Cerebellar nuclear complex (tissue), 1 donor: ENCODE data around the gene MIOX.

ENCODE experiments used
- DNase-seq, 2 experiments: peaks; one replicate each; lab custom pipeline; 2025; lab: John Stamatoyannopoulos, UW

Gene MIOX

DNA sequence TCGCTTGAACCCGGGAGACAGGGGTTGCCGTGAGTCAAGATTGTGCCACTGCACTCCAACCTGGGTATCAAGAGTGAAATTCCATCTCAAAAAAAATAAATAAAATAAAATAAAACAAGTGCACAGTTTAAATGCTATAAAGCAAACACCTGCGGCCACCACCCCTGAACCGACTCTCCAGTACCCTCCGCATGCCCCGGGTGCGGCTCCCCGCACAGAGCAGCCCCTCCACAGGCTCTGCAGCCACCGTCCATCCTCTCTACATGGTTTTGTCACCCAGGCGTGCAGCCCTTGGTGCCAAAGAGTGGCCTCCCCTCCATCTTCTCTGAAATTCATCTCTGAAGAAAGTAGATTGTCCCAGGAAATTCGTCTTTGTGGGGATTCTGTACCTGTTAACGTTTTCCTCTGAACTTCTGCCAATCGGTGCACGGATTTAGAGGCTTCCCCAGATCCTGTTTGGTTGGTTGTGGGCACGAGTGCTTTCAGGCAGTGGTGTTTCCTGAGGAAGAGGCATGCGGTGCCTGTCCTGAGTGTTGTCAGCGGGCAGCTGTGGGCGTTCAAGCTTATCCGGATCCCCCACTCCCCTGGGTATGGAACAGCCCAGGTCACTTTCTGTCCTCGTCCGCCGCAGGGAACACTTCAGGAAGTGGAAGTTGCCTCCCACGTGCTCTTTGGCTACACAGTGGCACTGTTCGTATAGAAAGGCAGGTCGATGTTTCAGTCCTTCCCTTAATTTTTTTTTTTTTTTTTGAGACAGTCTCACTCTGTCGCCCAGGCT lies 4.1 kb downstream of the MIOX start:
- no peak for DNase-seq

DNA sequence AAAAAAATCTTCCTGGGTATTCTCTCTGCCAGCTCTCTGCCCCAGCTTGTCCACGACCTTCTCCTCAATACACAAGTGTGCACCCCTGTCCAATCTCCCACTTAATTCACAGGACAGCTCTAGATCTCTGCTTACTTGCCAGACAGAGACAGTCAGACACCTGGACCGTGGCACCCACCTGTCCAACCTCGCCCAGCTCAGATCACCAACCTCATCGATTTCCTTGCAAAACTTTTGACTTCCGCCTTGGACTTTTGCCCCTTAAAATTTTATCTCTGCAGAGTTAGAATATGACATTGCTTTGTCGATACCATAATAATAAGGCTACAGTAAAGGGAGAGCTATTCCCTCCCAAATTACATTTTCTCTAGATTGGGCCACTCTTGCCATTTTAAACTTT lies 10.4 kb downstream of the MIOX start:
- no peak for DNase-seq

GRCh38 chr22:50498322-50498890 lies 11.7 kb downstream of the MIOX start:
- DNase-seq = peak in 1 of 2 experiments; percentile 39

GRCh38 chr22:50500452-50500851 lies 13.8 kb downstream of the MIOX start:
- DNase-seq = no peak

DNA sequence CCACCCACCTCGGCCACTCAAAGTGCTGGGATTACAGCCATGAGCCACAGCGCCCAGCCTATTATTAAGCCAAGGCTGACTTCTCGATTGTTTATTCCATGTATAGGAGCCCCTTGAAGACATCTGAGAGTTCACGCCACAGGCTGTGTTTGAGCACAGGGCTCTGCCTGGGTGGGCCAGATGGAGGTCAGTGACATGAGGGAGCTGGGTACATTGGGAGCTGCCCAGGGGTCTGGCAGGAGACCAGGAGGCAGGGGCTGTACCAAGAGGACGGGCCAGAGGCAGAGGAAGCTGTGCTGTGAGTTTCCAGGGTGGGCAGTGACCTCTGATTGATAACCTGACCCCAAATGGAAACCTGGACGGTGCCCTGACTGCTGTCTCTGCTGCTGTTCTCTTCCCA lies 15.4 kb downstream of the MIOX start:
- DNase-seq = no peak

GRCh38 chr22:50502628-50503474 lies 16.2 kb downstream of the MIOX start:
- DNase-seq = no peak

- no peak for DNase-seq
These were observed 17.0 kb downstream of the MIOX start for GRCh38 chr22:50503475-50504145.

DNA sequence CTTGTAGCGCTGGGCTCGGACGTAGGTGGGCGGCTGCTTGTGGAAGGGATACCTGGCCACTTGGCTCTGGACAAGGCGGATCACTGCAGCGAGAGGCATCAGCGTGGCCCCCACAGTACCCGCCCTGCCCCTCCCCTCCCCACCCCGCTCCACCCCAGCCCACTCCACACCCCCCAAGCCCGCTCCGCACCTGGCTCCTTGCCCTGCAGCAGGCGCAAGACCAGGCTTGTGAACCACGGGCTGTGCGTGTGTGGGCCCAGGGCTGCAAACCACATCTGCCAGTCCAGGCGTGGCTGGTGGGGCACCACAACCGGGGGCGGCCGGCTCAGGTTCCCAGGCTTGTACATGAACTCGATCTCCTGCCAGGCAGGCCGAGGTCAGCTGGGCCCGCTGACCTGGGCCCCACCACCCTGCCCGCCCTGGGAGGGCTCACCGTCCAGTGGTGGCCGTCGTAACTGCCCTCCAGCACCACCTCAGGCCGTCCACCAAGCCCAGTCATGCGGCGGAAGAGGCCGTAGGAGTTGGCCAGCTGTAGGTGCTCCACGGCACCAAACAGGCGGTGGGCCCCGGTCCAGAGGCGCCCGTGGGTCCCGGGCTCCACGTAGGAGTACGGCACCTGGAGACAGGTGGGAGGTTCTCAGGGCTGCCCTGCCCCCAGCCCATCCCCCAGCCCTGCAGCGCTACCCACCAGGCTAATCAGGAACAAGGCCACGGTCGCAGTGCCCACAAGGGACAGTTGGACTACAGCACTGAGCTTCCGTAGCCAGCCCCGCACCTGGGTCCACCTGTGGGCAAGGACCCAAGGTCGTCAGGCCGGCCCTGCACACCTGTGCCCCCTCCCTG lies 17.9 kb downstream of the MIOX start:
- no peak for DNase-seq

DNA sequence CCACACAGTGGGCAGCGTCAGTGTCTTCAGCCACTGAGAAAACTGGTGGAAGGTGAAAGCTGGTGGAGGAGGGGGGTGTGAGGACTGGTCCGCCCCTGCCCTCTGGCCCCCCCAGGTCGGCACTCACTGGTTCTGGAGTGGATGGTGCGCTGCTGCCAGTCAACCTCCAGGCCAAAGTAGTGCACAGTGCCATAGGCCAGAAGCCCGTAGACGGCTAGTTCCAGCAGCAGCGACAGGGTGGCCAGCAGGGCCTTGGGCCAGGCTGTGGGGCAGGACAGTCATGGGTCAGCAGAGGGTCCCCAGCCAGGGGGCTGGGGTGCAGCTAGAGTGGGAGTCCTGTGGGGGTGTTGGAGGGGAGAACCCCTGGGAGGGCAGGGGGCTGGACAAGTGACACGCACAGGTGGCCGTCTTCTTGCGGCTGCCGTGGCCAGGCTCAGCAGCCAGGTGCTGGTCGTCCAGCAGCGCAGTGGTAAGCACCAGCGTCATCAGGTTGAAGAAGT lies 18.7 kb downstream of the MIOX start:
- DNase-seq = no peak

GRCh38 chr22:50505776-50506610 lies 19.3 kb downstream of the MIOX start:
- no peak for DNase-seq

- no peak for DNase-seq
These were observed 20.2 kb downstream of the MIOX start for GRCh38 chr22:50506611-50507420.

GRCh38 chr22:50507421-50507990 lies 20.8 kb downstream of the MIOX start, which contains the start of gene LMF2:
LMF2 (minus strand) TSS chr22:50507702; CDS start chr22:50507675, 27 bp downstream.
- peak; percentile 42 to 89 for DNase-seq

DNA sequence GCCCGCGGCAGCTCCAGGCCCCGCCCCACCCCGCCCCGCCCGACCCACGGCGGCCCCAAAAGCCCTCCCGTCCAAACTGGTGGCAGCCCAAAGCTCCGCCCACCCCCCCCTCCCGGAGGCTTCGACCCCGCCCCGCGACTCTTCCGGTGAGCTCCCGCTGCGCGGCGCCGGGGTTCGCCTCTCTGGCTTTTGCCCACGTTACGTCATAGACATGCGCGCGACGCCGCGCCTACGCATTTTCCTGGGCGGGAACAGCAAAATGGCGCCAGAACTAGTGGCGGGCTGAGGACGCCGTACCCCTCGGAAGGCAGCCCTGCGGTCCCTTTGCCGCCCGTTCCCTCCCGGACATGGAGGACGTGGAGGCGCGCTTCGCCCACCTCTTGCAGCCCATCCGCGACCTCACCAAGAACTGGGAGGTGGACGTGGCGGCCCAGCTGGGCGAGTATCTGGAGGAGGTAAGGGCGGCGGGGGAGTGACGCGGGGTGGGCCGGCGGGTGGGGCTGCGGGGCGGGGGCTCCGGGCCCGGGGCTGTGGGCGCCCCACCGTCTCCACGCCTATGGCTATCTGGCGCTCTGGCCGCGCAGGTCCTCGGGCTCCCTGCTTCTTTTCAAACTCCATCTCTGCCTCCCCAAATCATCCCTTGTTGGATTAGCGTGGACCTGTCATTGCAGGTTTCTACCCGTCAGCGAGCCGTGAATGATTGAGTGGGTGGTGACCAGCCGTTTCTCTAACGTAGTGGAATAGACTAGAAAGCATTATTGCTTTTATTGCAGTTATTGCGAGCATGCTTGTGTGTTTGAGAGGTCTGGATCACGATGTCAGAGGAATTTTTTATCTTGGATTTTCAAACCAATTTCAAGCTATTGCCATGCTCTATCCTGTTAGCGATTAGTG lies 21.6 kb downstream of the MIOX start, which contains the start of gene NCAPH2:
NCAPH2 (plus strand) TSS at position 234 of the 894 bp plus-strand sequence; CDS start at position 348, 114 bp downstream.
- DNase-seq = peak in 1 of 2 experiments; percentile 92

DNA sequence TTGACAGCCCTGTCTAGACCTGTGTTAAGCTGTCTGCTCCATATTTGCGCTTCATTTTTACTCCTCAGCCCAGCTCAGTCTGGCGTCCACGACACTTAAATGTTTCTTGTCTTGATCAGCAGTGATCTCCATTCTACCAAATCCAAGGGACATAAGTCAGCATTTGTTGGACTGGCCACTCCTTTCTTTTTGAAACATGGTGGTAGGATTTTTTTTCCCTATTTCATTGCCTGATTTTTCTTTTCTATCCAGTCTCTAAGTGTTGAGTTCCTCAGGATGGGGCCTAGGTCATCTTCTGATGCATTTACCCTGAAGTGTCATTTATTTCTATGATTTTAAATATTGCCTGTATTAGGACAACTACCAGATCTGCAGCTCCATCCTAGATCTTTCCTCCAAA lies 22.2 kb downstream of the MIOX start:
- DNase-seq = no peak

DNA sequence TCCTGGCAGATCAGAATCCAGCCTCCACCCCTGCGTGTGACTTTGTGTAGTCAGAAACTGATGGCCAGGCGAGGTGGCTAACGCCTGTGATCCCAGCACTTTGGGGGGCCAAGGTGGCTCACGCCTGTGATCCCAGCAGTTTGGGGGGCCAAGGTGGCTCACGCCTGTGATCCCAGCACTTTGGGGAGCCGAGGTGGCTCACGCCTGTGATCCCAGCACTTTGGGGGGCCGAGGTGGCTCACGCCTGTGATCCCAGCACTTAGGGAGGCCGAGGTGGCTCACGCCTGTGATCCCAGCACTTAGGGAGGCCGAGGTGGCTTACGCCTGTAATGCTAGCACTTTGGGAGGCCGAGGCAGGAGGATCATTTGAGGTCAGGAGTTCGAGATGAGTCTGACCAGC lies 26.5 kb downstream of the MIOX start:
- DNase-seq = no peak

DNA sequence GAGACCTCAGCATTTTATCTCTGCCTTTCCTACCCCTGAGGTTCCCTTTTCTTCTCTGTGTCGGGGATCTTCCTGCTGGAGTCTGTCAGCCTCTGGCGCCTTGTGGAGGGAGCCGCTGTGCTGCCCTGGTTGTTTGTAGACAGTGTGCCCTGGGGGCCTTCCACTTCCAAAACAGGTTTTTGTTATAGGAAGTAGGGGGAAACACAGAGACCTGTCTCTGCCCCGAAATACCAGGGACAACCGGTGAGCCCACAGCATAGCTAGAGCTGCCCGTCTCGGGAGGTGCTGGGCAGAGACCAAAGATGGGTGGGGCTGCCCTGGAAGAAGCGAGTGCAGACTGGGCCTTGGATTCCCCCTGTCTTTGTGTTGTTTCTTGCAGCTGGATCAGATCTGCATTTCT lies 29.4 kb downstream of the MIOX start:
- DNase-seq = no peak

GRCh38 chr22:50516891-50517290 lies 30.2 kb downstream of the MIOX start:
- no peak for DNase-seq
